ENCODE results near the gene PAPPA. TPM values are rescaled to one million over a fixed set of nuclear protein-coding genes. Genes with fewer than 3 reads are reported as not detected.

PAPPA gene
- polyA plus RNA-seq, 1 of the 3 experiments (the other 2 are of a cell fraction): 44.5 TPM

DNA sequence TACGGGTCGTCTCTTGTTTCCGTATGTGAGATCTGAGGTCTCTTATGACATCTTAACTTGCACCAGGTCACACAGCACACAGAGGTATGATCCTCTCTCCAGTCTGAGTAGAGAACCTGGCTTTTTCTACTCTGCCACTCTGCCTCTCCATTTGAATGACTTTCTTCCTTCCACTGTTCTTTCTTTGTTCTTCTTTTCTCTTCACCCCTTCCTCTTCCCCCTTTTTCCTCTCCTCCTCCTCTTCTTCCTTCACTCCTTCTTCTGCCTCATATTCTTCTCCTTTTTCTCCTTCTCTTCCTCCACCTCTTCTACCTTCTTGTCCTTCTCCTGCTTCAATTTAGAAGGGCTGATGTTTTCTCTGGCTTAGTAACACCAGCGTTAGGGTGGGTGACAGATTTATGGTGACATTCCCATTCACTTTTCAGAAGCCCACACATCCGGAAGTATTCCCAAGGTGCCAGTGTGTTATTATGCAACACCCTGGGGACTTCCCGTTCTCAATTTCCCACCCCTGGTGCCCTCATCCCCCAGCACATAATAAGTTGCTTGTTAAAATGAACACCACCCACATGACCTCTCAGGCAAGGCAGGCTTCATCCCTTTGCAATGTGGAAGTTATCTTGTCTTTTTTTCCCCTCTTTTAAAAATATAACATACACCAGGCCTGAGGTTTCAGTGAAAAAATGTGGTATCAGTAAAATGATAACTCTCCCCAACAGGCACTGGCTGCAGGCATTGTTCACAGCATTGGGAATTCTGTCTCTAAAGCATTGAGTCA is 122.0 kb downstream of the PAPPA start:
- ChIA-PET CTCF (no interaction called here), POLR2A (no interaction called here)
- no peak for TF ChIP-seq POLR2AphosphoS5 (IDR thresholded peaks at IDR 0.05; ENCODE audit: low read depth, low read length)
- peak; percentile 70 for TF ChIP-seq TCF12 (IDR thresholded peaks at IDR 0.05)
- no peak for TF ChIP-seq MXI1 (IDR thresholded peaks at IDR 0.05; ENCODE audit: low read depth, low read length)
- peak; percentile 5; the same call in 1 of the 2 replicates for TF ChIP-seq PBX3 (IDR thresholded peaks at IDR 0.05)
- TF ChIP-seq, protein P1, sequence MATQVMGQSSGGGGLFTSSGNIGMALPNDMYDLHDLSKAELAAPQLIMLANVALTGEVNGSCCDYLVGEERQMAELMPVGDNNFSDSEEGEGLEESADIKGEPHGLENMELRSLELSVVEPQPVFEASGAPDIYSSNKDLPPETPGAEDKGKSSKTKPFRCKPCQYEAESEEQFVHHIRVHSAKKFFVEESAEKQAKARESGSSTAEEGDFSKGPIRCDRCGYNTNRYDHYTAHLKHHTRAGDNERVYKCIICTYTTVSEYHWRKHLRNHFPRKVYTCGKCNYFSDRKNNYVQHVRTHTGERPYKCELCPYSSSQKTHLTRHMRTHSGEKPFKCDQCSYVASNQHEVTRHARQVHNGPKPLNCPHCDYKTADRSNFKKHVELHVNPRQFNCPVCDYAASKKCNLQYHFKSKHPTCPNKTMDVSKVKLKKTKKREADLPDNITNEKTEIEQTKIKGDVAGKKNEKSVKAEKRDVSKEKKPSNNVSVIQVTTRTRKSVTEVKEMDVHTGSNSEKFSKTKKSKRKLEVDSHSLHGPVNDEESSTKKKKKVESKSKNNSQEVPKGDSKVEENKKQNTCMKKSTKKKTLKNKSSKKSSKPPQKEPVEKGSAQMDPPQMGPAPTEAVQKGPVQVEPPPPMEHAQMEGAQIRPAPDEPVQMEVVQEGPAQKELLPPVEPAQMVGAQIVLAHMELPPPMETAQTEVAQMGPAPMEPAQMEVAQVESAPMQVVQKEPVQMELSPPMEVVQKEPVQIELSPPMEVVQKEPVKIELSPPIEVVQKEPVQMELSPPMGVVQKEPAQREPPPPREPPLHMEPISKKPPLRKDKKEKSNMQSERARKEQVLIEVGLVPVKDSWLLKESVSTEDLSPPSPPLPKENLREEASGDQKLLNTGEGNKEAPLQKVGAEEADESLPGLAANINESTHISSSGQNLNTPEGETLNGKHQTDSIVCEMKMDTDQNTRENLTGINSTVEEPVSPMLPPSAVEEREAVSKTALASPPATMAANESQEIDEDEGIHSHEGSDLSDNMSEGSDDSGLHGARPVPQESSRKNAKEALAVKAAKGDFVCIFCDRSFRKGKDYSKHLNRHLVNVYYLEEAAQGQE (IDR thresholded peaks at IDR 0.05; ENCODE audit: low read depth, low read length): no peak
- TF ChIP-seq EP300 (IDR thresholded peaks at IDR 0.05; ENCODE audit: borderline replicate concordance in 1 of 2, low read depth in 1 of 2, low read length in 1 of 2): 0 out of 4 replicates have a peak, but pooled peaks of 1 of the 2 experiments have one; percentile 27
- TF ChIP-seq SMC3 (IDR thresholded peaks at IDR 0.05; ENCODE audit: low read depth, low read length): no peak
- TF ChIP-seq TEAD4 (IDR thresholded peaks at IDR 0.05; ENCODE audit: borderline replicate concordance, insufficient read depth): 0 out of 2 replicates have a peak, but pooled peaks have one; percentile 16
- TF ChIP-seq FOXM1 (IDR thresholded peaks at IDR 0.05; ENCODE audit: low read depth): no peak
- no peak for TF ChIP-seq CTCF (IDR thresholded peaks at IDR 0.05)
- no peak for TF ChIP-seq IRF3 (IDR thresholded peaks at IDR 0.05; ENCODE audit: low read depth, low read length)
- TF ChIP-seq GABPA (IDR thresholded peaks at IDR 0.05; ENCODE audit: low read depth): no peak
- no peak for TF ChIP-seq NFIC (IDR thresholded peaks at IDR 0.05; ENCODE audit: borderline replicate concordance)
- no peak for TF ChIP-seq NRF1 (IDR thresholded peaks at IDR 0.05; ENCODE audit: low read depth, low read length)
- TF ChIP-seq FOSL2 (IDR thresholded peaks at IDR 0.05; ENCODE audit: borderline replicate concordance, low read depth): no peak
- no peak for TF ChIP-seq SIN3A (IDR thresholded peaks at IDR 0.05; ENCODE audit: borderline replicate concordance, low read depth, low read length)
- TF ChIP-seq TAF1 (IDR thresholded peaks at IDR 0.05; ENCODE audit: borderline replicate concordance, low read depth, low read length): no peak
- H3K27ac ChIP-seq (ENCODE audit: low read depth in 2 of 2, low read length in 1 of 2): peak overlapping the region in 1 of 2 experiments; percentile 83; a peak in 2 of 4 replicates
- H3K79me2 ChIP-seq (ENCODE audit: insufficient read depth): peaks cover 39% of the 10 kb centered on the region; the same call in 1 of the 2 replicates
- no peak for DNase-seq
- H3K4me2 ChIP-seq: peak overlapping the region; percentile 32
- H3K9me2 ChIP-seq: no peaks in the 10 kb centered on the region
- H3K27me3 ChIP-seq (ENCODE audit: insufficient read depth): no peaks in the 10 kb centered on the region
- H3K4me3 ChIP-seq (ENCODE audit: low read depth in 2 of 2, low read length in 1 of 2): no peak overlapping the region
- 66% methylated on average over 6 of the region's 6 CpGs for WGBS (ENCODE audit: low lambda C conversion rate)
- peaks cover 31 to 68% of the 10 kb centered on the region in 2 experiments for H3K36me3 ChIP-seq (replicated peaks in 1 of 2; ENCODE audit: control insufficient read depth in 1 of 2, insufficient read depth in 2 of 2, low read length in 1 of 2)
- no peak overlapping the region for H2AFZ ChIP-seq (ENCODE audit: low read depth)
- no peaks in the 10 kb centered on the region for H4K20me1 ChIP-seq (ENCODE audit: insufficient read depth)
- no peaks in the 10 kb centered on the region for H3K9me3 ChIP-seq
- H3K4me1 ChIP-seq (ENCODE audit: control insufficient read depth in 1 of 2, insufficient read depth in 2 of 2, low read depth in 1 of 2, low read length in 1 of 2): peaks cover 0 to 48% of the 10 kb centered on the region in 2 experiments; a peak in 1 of 4 replicates
- peaks cover 70% of the 10 kb centered on the region for H3F3A ChIP-seq (replicated peaks; ENCODE audit: insufficient read depth)
- H3K9ac ChIP-seq: peak overlapping the region; percentile 15; the same call in 1 of the 2 replicates
